Suprapubic skin (tissue), 4 donors: ENCODE results near the gene COLGALT1. TPM values are rescaled to one million over a fixed set of nuclear protein-coding genes. Genes with fewer than 3 reads are reported as not detected.

Experiments
- DNase-seq, 2 donors: peaks; one replicate each; pipeline ENCODE4 v3.0.0-alpha.2; 2019; ENCODE audit warnings: low spot score in 2 of 2
- H3K27ac ChIP-seq: fragments of 200-600 bp; sonication (generic); one replicate; pipeline ENCODE4 v1.5.1; 2019
- H3K27me3 ChIP-seq: fragments of 200-600 bp; sonication (generic); one replicate; pipeline ENCODE4 v1.5.1; 2019
- H3K36me3 ChIP-seq: fragments of 200-600 bp; sonication (generic); one replicate; pipeline ENCODE4 v1.5.1; 2019
- H3K4me1 ChIP-seq: fragments of 200-600 bp; sonication (generic); one replicate; pipeline ENCODE4 v1.5.1; 2019
- H3K4me3 ChIP-seq: fragments of 200-600 bp; sonication (generic); one replicate; pipeline ENCODE4 v1.5.1; 2019; ENCODE audit warnings: mild to moderate bottlenecking
- H3K9me3 ChIP-seq: fragments of 200-600 bp; sonication (generic); one replicate; pipeline ENCODE4 v1.5.1; 2019
- EP300 ChIP-seq: sonication (generic); formaldehyde crosslinking; IDR thresholded peaks from one replicate; pipeline ENCODE4 v1.6.1; 2017; ENCODE audit warnings: antibody characterized with exemption
- POLR2A ChIP-seq, 2 donors: fragments of 450-650 bp; IDR thresholded peaks; one replicate each; pipeline ENCODE4 v1.6.1; 2017; ENCODE audit warnings: antibody characterized with exemption in 2 of 2, mild to moderate bottlenecking in 2 of 2, moderate library complexity in 2 of 2
- POLR2AphosphoS5 ChIP-seq, 3 donors: sonication (generic); formaldehyde crosslinking; IDR thresholded peaks; one replicate each; pipeline ENCODE4 v1.6.1; 2017; ENCODE audit warnings: antibody characterized with exemption in 3 of 3
- WGBS: methylation state at CpG from one replicate; pipeline ENCODE4 v1.1.5; 2018; 5-methylcytosine and 5-hydroxymethylcytosine counted together
- total RNA-seq, 4 donors: library from RNA; depleted of rRNA; stranded (reverse); fragments of >200 nt; gene quantifications; one replicate each; pipeline ENCODE4 v1.1.0, GENCODE V29; 2016
- TF ChIP-seq, protein P1 (sequence below), 2 donors: fragments of 200-600 bp in 1 of 2; fragments of 450-650 bp in 1 of 2; sonication (generic) in 1 of 2; IDR thresholded peaks; one replicate each; pipeline ENCODE4 v1.5.1; 2016 to 2019; ENCODE audit warnings: antibody characterized with exemption in 2 of 2, mild to moderate bottlenecking in 1 of 2, moderate library complexity in 1 of 2

COLGALT1 gene
- total RNA-seq, 4 donors from 2014 or later, result 52.4 to 83.8 (median 60.7) TPM

DNA sequence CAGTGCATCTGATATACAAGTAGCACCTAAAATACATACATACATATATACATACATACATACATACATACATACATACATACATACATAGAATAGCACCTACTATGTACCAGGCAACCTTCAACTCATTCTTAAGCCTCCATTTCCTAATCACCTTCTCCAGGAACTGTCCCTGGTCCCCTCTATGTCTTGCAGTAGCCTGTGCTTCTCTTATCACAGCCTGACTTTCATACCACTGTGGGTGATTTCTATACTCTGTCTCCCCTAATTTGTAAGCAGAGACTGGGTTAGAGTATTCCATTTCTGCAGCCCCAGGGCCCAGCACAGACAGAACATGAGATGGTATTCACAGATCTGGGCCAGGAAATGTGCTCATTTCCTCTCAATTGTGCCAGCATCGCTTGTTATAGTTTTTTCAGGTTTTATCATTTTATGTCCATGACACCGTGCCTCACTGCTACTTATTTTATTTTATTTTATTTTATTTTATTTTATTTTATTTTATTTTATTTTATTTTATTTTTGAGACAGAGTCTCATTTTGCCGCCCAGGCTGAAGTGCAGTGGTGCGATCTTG lies 14.2 kb upstream of the COLGALT1 start:
- 93% methylated on average over 4 of the region's 4 CpGs for WGBS
- H3K9me3 ChIP-seq, result no peaks in the 10 kb centered on the region
- no peak for DNase-seq
- no peaks in the 10 kb centered on the region for H3K27me3 ChIP-seq
- peaks cover 12% of the 10 kb centered on the region for H3K4me1 ChIP-seq
- H3K27ac ChIP-seq, result no peak overlapping the region
- no peaks in the 10 kb centered on the region for H3K36me3 ChIP-seq
- TF ChIP-seq EP300 (no peak), POLR2A (IDR thresholded peaks at IDR 0.05) (no peak), POLR2AphosphoS5 (IDR thresholded peaks at IDR 0.05) (no peak)
- TF ChIP-seq, protein P1, sequence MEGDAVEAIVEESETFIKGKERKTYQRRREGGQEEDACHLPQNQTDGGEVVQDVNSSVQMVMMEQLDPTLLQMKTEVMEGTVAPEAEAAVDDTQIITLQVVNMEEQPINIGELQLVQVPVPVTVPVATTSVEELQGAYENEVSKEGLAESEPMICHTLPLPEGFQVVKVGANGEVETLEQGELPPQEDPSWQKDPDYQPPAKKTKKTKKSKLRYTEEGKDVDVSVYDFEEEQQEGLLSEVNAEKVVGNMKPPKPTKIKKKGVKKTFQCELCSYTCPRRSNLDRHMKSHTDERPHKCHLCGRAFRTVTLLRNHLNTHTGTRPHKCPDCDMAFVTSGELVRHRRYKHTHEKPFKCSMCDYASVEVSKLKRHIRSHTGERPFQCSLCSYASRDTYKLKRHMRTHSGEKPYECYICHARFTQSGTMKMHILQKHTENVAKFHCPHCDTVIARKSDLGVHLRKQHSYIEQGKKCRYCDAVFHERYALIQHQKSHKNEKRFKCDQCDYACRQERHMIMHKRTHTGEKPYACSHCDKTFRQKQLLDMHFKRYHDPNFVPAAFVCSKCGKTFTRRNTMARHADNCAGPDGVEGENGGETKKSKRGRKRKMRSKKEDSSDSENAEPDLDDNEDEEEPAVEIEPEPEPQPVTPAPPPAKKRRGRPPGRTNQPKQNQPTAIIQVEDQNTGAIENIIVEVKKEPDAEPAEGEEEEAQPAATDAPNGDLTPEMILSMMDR (IDR thresholded peaks at IDR 0.05), result no peak
- H3K4me3 ChIP-seq, result no peak overlapping the region

- no peaks in the 10 kb centered on the region for H3K36me3 ChIP-seq
- 61% methylated on average over 8 of the region's 15 CpGs for WGBS
- TF ChIP-seq, protein P1 (IDR thresholded peaks at IDR 0.05), result no peak
- TF ChIP-seq EP300 (no peak), POLR2A (IDR thresholded peaks at IDR 0.05) (no peak), POLR2AphosphoS5 (IDR thresholded peaks at IDR 0.05) (no peak)
- no peak overlapping the region for H3K27ac ChIP-seq
- no peaks in the 10 kb centered on the region for H3K27me3 ChIP-seq
- DNase-seq, result no peak
- no peak overlapping the region for H3K4me3 ChIP-seq
- no peaks in the 10 kb centered on the region for H3K9me3 ChIP-seq
- peaks cover 12% of the 10 kb centered on the region for H3K4me1 ChIP-seq
Measured at GRCh38 chr19:17542042-17542441, 13.4 kb upstream of the COLGALT1 start.

DNA sequence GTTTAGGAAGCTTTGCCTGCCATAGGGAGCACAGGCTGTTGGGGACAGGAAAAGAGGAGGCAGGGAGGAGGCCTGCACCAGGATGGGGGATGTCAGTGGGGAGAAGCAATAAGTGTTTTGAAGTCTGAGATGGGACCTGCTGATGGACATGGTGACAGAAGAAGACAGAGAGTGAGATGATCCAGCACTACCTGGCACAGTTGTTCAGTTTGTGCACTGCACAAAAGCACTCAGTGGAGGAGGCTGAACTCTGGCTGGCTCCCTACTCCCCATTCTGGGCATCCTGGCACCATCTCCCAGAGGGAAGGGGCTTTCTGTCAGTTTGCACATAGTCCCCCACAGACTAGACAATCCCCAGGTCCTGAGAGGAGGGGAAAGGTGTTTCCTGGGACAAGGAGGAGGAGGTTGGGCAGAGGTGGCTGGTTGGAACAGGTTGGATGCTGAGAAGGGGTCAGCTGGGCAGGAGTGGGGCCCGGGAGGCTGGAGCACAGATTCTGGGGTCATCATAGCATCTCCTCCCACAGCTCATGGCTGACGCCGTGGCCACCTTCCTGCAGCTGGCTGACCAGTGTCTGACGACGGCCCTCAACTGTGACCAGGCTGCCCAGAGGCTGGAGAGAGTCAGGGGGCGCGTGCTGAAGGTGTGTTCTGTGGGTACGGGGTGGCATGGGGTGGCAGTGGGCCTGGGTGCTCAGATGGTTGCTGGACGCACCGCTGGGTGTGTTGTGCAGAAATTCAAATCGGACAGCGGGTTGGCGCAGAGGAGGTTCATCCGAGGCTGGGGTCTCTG lies 12.5 kb upstream of the COLGALT1 start:
- 80% methylated on average over 9 of the region's 14 CpGs for WGBS
- no peak for DNase-seq
- no peaks in the 10 kb centered on the region for H3K27me3 ChIP-seq

DNA sequence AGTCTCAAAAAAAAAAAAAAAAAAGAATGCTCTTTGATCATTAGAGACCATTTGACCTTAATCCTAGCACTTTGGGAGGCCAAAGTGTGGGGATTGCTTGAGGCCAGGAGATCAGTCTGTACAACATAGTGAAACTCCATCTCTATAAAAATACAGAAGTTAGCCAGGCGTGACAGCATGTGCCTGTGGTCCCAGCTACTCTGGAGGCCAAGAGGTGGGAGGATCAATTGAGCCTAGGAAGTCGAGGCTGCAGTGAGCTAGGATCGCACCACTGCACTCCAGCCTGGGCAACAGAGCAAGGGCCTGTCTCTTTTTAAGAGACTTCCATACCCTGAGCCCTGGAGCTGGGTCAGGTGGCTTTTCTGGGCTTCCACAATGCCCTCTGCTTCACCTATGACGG lies 11.5 kb upstream of the COLGALT1 start:
- no peak for DNase-seq
- H3K27ac ChIP-seq, result no peak overlapping the region
- TF ChIP-seq POLR2AphosphoS5 (IDR thresholded peaks at IDR 0.05), result no peak
- no peak for TF ChIP-seq EP300
- TF ChIP-seq POLR2A (IDR thresholded peaks at IDR 0.05), result no peak
- TF ChIP-seq, protein P1 (IDR thresholded peaks at IDR 0.05), result no peak
- H3K4me3 ChIP-seq, result no peak overlapping the region
- no peaks in the 10 kb centered on the region for H3K36me3 ChIP-seq
- H3K4me1 ChIP-seq, result peaks cover 8% of the 10 kb centered on the region
- WGBS, result 75% methylated on average over 4 of the region's 4 CpGs
- no peaks in the 10 kb centered on the region for H3K9me3 ChIP-seq
- H3K27me3 ChIP-seq, result no peaks in the 10 kb centered on the region

More for the DNA sequence above, 12.5 kb upstream of the COLGALT1 start:
- Histone ChIP-seq H3K9me3 (no peaks in the 10 kb centered on the region), H3K4me3 (no peak overlapping the region), H3K27ac (no peak overlapping the region), H3K4me1 (peaks cover 12% of the 10 kb centered on the region), H3K36me3 (no peaks in the 10 kb centered on the region)
- TF ChIP-seq POLR2AphosphoS5 (IDR thresholded peaks at IDR 0.05), result no peak
- TF ChIP-seq POLR2A (IDR thresholded peaks at IDR 0.05), result no peak

DNA sequence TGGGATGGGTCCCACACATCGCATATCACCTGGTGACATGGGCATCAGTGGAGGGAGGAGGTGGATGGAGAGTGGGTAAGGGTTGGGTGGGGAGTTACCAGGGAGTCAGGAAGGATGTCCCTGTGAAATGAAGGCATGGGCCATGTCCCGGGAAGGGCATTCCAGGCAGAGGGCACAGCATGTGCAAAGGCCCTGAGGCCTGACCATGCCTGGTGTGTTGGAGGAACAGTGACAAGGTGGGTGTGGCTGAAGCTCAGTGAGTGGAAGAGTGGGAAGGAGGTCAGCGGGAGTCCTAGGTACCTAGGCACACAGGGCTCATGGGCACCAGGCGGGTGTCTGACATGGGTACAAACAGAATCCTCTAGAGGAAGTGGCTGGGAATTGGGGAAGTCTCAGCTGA lies 11.0 kb upstream of the COLGALT1 start:
- 95% methylated on average over 4 of the region's 4 CpGs for WGBS
- no peak overlapping the region for H3K27ac ChIP-seq
- DNase-seq, result no peak
- H3K4me3 ChIP-seq, result no peak overlapping the region
- no peak for TF ChIP-seq POLR2AphosphoS5 (IDR thresholded peaks at IDR 0.05)
- TF ChIP-seq, protein P1 (IDR thresholded peaks at IDR 0.05), result no peak
- no peak for TF ChIP-seq POLR2A (IDR thresholded peaks at IDR 0.05)
- TF ChIP-seq EP300, result no peak
- H3K4me1 ChIP-seq, result peaks cover 3% of the 10 kb centered on the region
- no peaks in the 10 kb centered on the region for H3K27me3 ChIP-seq
- no peaks in the 10 kb centered on the region for H3K9me3 ChIP-seq
- H3K36me3 ChIP-seq, result no peaks in the 10 kb centered on the region
